ENCODE results near the gene FOXL3.

DNA sequence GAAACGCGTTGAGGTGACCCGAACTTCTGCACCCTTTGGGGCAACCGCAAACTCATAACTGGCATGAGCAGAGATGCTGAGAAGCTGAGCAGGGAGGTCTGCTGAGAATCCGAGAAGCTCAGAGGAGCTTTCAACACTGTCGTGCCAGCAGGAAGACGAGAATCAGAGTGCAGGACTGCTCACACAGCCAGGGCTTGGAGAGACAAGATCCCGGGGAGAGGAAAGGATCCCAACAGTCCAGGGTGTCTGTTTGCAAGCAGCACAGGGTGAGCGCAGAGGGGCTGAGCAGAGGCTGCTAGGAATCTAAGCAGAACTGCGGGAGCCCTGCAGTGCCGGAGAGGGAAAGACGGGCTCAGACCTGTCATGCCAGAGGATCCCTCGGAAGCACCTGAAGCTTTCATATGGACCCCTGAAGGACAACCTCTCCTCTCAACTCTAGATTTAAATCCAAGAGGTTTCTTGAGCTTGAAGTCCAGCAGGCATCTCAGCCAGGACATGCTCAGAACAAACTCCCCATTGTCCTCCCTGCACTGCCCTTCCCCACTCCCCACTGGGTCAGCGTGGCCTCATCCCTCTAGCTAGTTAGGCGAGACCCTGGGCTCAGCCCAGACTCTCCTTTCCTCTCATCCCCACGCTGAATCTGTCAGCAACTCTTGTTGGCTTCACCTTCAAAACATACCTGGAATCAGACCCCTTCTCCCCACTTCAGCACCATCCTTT, 40.7 kb downstream of the FOXL3 start:
- no peak for TF ChIP-seq LEF1 (IDR thresholded peaks at IDR 0.05; ENCODE audit: borderline replicate concordance)
- TF ChIP-seq SP1 (IDR thresholded peaks at IDR 0.05) = no peak
- no peak for TF ChIP-seq TARDBP (IDR thresholded peaks at IDR 0.05)
- no peak for TF ChIP-seq BHLHE40 (IDR thresholded peaks at IDR 0.05; ENCODE audit: borderline replicate concordance)
- TF ChIP-seq SUZ12 (IDR thresholded peaks at IDR 0.05) = no peak
- TF ChIP-seq, protein P1, sequence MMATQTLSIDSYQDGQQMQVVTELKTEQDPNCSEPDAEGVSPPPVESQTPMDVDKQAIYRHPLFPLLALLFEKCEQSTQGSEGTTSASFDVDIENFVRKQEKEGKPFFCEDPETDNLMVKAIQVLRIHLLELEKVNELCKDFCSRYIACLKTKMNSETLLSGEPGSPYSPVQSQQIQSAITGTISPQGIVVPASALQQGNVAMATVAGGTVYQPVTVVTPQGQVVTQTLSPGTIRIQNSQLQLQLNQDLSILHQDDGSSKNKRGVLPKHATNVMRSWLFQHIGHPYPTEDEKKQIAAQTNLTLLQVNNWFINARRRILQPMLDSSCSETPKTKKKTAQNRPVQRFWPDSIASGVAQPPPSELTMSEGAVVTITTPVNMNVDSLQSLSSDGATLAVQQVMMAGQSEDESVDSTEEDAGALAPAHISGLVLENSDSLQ (IDR thresholded peaks at IDR 0.05) = no peak
- no peak for TF ChIP-seq FOXM1 (IDR thresholded peaks at IDR 0.05; ENCODE audit: borderline replicate concordance)
- TF ChIP-seq FOXA1 (IDR thresholded peaks at IDR 0.05) = no peak
- TF ChIP-seq ELF4 (IDR thresholded peaks at IDR 0.05) = no peak
- TF ChIP-seq ZNF384 (IDR thresholded peaks at IDR 0.05) = no peak
- TF ChIP-seq NFRKB (IDR thresholded peaks at IDR 0.05) = no peak
- no peak for TF ChIP-seq HDGF (IDR thresholded peaks at IDR 0.05; ENCODE audit: borderline replicate concordance)
- no peak for TF ChIP-seq CTBP1 (IDR thresholded peaks at IDR 0.05; ENCODE audit: borderline replicate concordance)
- no peak for TF ChIP-seq FOXK2 (IDR thresholded peaks at IDR 0.05)

Data from HEK293T (cell line).